Activated CD8-positive, alpha-beta memory T cell treated with anti-CD3 and anti-CD28 coated beads for 1 hour (primary cell): ENCODE results near the gene TFEB.

Experiments
- DNase-seq, 2 donors: peaks; one replicate each; pipeline ENCODE4 v3.0.0-alpha.2; 2020; ENCODE audit warnings: low read depth in 1 of 2; ENCODE audit errors: extremely low read depth in 1 of 2

Gene TFEB

GRCh38 chr6:41735427-41736185, at the start of gene TFEB:
TSS of gene TFEB (minus strand) at chr6:41735608. CDS start at chr6:41691213, 44,395 bp downstream.
- peak; percentile 81 to 93 for DNase-seq

- no peak for DNase-seq
These were observed 49.3 kb upstream of the TFEB start for GRCh38 chr6:41784581-41785171.

- DNase-seq: no peak
These were observed 47.8 kb upstream of the TFEB start for GRCh38 chr6:41783106-41783780.

GRCh38 chr6:41781366-41781730, 45.9 kb upstream of the TFEB start:
- no peak for DNase-seq

- no peak for DNase-seq
These were observed 45.4 kb upstream of the TFEB start, which contains the start of gene PRICKLE4 for GRCh38 chr6:41780551-41781365. TSS of gene PRICKLE4 (plus strand) at chr6:41780782. CDS start at chr6:41783474, 2,692 bp downstream.

GRCh38 chr6:41779788-41780550, 44.6 kb upstream of the TFEB start, which contains the start of gene FRS3:
TSS of gene FRS3 (minus strand) at chr6:41779900. CDS start at chr6:41776987, 2,913 bp downstream.
- DNase-seq: peak; percentile 98 to 100

- DNase-seq: no peak
These were observed 43.9 kb upstream of the TFEB start for GRCh38 chr6:41779336-41779735.

- no peak for DNase-seq
These were observed 43.5 kb upstream of the TFEB start for GRCh38 chr6:41778895-41779294.

GRCh38 chr6:41777551-41778285, 42.3 kb upstream of the TFEB start:
- DNase-seq: no peak

- no peak for DNase-seq
These were observed 40.0 kb upstream of the TFEB start for GRCh38 chr6:41775293-41775882.

- no peak for DNase-seq
These were observed 39.4 kb upstream of the TFEB start for GRCh38 chr6:41774841-41775240.

GRCh38 chr6:41771058-41771983, 35.9 kb upstream of the TFEB start:
- DNase-seq: no peak

GRCh38 chr6:41770381-41771057, 35.1 kb upstream of the TFEB start:
- DNase-seq: no peak

GRCh38 chr6:41769376-41769775, 34.0 kb upstream of the TFEB start:
- DNase-seq: no peak

- DNase-seq: no peak
These were observed 33.3 kb upstream of the TFEB start for GRCh38 chr6:41768545-41769308.

- DNase-seq: no peak
These were observed 31.9 kb upstream of the TFEB start for GRCh38 chr6:41767112-41767833.
